Esophagus muscularis mucosa (tissue), 4 donors: Measurements from ENCODE around the gene TMCC1.

ENCODE experiments used
- EP300 ChIP-seq: sonication (generic); formaldehyde crosslinking; IDR thresholded peaks from one replicate; pipeline ENCODE4 v1.6.1; 2017; ENCODE audit warnings: antibody characterized with exemption
- POLR2A ChIP-seq: fragments of 450-650 bp; IDR thresholded peaks from one replicate; pipeline ENCODE4 v1.6.1; 2017; ENCODE audit warnings: antibody characterized with exemption, moderate library complexity, mild to moderate bottlenecking, low read depth
- POLR2AphosphoS5 ChIP-seq, 2 donors: sonication (generic); formaldehyde crosslinking; IDR thresholded peaks; one replicate each; pipeline ENCODE4 v1.6.1; 2017; ENCODE audit warnings: antibody characterized with exemption in 2 of 2
- TF ChIP-seq, protein P1 (sequence below), 3 experiments: fragments of 200-600 bp in 2 of 3; fragments of 450-650 bp in 1 of 3; sonication (generic) in 2 of 3; IDR thresholded peaks; one replicate each; pipeline ENCODE4 v1.5.1; 2017 to 2019; ENCODE audit warnings: antibody characterized with exemption in 3 of 3, mild to moderate bottlenecking in 2 of 3, moderate library complexity in 1 of 3

- TF ChIP-seq, protein P1, sequence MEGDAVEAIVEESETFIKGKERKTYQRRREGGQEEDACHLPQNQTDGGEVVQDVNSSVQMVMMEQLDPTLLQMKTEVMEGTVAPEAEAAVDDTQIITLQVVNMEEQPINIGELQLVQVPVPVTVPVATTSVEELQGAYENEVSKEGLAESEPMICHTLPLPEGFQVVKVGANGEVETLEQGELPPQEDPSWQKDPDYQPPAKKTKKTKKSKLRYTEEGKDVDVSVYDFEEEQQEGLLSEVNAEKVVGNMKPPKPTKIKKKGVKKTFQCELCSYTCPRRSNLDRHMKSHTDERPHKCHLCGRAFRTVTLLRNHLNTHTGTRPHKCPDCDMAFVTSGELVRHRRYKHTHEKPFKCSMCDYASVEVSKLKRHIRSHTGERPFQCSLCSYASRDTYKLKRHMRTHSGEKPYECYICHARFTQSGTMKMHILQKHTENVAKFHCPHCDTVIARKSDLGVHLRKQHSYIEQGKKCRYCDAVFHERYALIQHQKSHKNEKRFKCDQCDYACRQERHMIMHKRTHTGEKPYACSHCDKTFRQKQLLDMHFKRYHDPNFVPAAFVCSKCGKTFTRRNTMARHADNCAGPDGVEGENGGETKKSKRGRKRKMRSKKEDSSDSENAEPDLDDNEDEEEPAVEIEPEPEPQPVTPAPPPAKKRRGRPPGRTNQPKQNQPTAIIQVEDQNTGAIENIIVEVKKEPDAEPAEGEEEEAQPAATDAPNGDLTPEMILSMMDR (IDR thresholded peaks at IDR 0.05), result no peak
- no peak for TF ChIP-seq POLR2A
- TF ChIP-seq POLR2AphosphoS5 (IDR thresholded peaks at IDR 0.05), result no peak
- no peak for TF ChIP-seq EP300
Observed at GRCh38 chr3:129783470-129783869, 110.0 kb downstream of the TMCC1 start.
